WTC11 (cell line): ENCODE data around the gene TMEM198.

Experiments used
- CBFB ChIP-seq: sonication (generic); formaldehyde crosslinking; IDR thresholded peaks from 2 replicates; pipeline ENCODE4 v1.8.1; 2022; ENCODE audit warnings: mild to moderate bottlenecking, low read depth, missing genetic modification reagents
- CTCF ChIP-seq: fragments of 200-600 bp; IDR thresholded peaks from 2 replicates; pipeline ENCODE4 v1.8.0; 2022; ENCODE audit warnings: antibody characterized with exemption
- E2F5 ChIP-seq: sonication (generic); formaldehyde crosslinking; IDR thresholded peaks from 2 replicates; pipeline ENCODE4 v1.8.1; 2022; ENCODE audit warnings: mild to moderate bottlenecking, moderate library complexity, missing genetic modification reagents
- ESRRA ChIP-seq: sonication (generic); formaldehyde crosslinking; IDR thresholded peaks from 2 replicates; pipeline ENCODE4 v1.8.1; 2022; ENCODE audit warnings: mild to moderate bottlenecking, missing genetic modification reagents, borderline replicate concordance
- ETV6 ChIP-seq: sonication (generic); formaldehyde crosslinking; IDR thresholded peaks from 2 replicates; pipeline ENCODE4 v1.8.1; 2022; ENCODE audit warnings: mild to moderate bottlenecking, missing genetic modification reagents
- JAZF1 ChIP-seq: fragments of 250-450 bp; sonication (Bioruptor Pico); IDR thresholded peaks from 2 replicates; pipeline ENCODE4 v1.9.0; 2021; ENCODE audit warnings: moderate library complexity, mild to moderate bottlenecking, inconsistent platforms
- JUN ChIP-seq: sonication (generic); formaldehyde crosslinking; IDR thresholded peaks from 2 replicates; pipeline ENCODE4 v1.8.0; 2023; ENCODE audit warnings: mild to moderate bottlenecking, missing genetic modification reagents
- NFYB ChIP-seq: sonication (generic); formaldehyde crosslinking; conservative IDR thresholded peaks from 2 replicates; pipeline ENCODE4 v1.8.0; 2022; ENCODE audit warnings: low read depth, missing genetic modification reagents
- SP1 ChIP-seq: sonication (generic); formaldehyde crosslinking; conservative IDR thresholded peaks from 2 replicates; pipeline ENCODE4 v1.8.1; 2022; ENCODE audit warnings: missing genetic modification reagents
- ZNF219 ChIP-seq: sonication (generic); formaldehyde crosslinking; IDR thresholded peaks from 2 replicates; pipeline ENCODE4 v1.8.0; 2023; ENCODE audit warnings: missing genetic modification reagents, mild to moderate bottlenecking, borderline replicate concordance
- ZNF512 ChIP-seq: sonication (generic); formaldehyde crosslinking; IDR thresholded peaks from 2 replicates; pipeline ENCODE4 v1.8.1; 2022; ENCODE audit warnings: missing genetic modification reagents, borderline replicate concordance
- ZSCAN18 ChIP-seq: fragments of 250-450 bp; sonication (Bioruptor Pico); IDR thresholded peaks from 2 replicates; pipeline ENCODE4 v2.1.2; 2022; ENCODE audit warnings: mild to moderate bottlenecking, moderate library complexity
- TF ChIP-seq, protein P1 (sequence below): sonication (generic); formaldehyde crosslinking; IDR thresholded peaks from 2 replicates; pipeline ENCODE4 v1.8.0; 2022; ENCODE audit warnings: mild to moderate bottlenecking, missing genetic modification reagents

- TF ChIP-seq SP1 (CRISPR knock-in tag) = no peak
- TF ChIP-seq CTCF = no peak
- TF ChIP-seq ZSCAN18 (CRISPR knock-in tag) = no peak
- TF ChIP-seq, protein P1, sequence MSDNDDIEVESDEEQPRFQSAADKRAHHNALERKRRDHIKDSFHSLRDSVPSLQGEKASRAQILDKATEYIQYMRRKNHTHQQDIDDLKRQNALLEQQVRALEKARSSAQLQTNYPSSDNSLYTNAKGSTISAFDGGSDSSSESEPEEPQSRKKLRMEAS (CRISPR knock-in tag) = no peak
- no peak for TF ChIP-seq JAZF1 (CRISPR knock-in tag)
- no peak for TF ChIP-seq ZNF219
- no peak for TF ChIP-seq E2F5 (CRISPR knock-in tag)
- no peak for TF ChIP-seq JUN (CRISPR knock-in tag)
- no peak for TF ChIP-seq NFYB (CRISPR knock-in tag)
- no peak for TF ChIP-seq CBFB (CRISPR knock-in tag)
- TF ChIP-seq ESRRA (CRISPR knock-in tag) = no peak
- no peak for TF ChIP-seq ETV6 (CRISPR knock-in tag)
- TF ChIP-seq ZNF512 (CRISPR knock-in tag) = no peak
Observed at GRCh38 chr2:219595256-219595655, 51.4 kb downstream of the TMEM198 start.
